Liver (tissue), 9 donors: ENCODE measurements around the gene P4HTM. TPM values are rescaled to one million over a fixed set of nuclear protein-coding genes. Genes with fewer than 3 reads are reported as not detected.

Experiments
- DNase-seq: peaks from one replicate; pipeline ENCODE4 v3.0.0-alpha.2; 2017; ENCODE audit warnings: low spot score
- H3K27ac ChIP-seq, 2 donors: one replicate each; pipeline ENCODE4 v1.7.0; 2013; ENCODE audit warnings: inconsistent platforms in 2 of 2, low read length in 2 of 2, control low read depth in 1 of 2, low read depth in 1 of 2, mild to moderate bottlenecking in 1 of 2
- H3K27me3 ChIP-seq, 4 donors: one replicate each; pipeline versions ENCODE4 v1.6.1 to v1.7.0; 2013; ENCODE audit warnings: low read length in 3 of 4, inconsistent platforms in 1 of 4, mild to moderate bottlenecking in 1 of 4, moderate library complexity in 1 of 4; ENCODE audit not compliant: control insufficient read depth in 4 of 4, insufficient read depth in 4 of 4
- H3K36me3 ChIP-seq, 4 donors: one replicate each; pipeline versions ENCODE4 v1.6.1 to v1.7.0; 2013; ENCODE audit warnings: low read length in 3 of 4, mild to moderate bottlenecking in 3 of 4, low read depth in 1 of 4, moderate library complexity in 1 of 4; ENCODE audit not compliant: control insufficient read depth in 4 of 4, insufficient read depth in 3 of 4
- H3K4me1 ChIP-seq, 4 donors: one replicate each; pipeline versions ENCODE4 v1.6.1 to v1.7.0; 2013; ENCODE audit warnings: low read length in 3 of 4, mild to moderate bottlenecking in 3 of 4, moderate library complexity in 1 of 4; ENCODE audit not compliant: control insufficient read depth in 4 of 4, insufficient read depth in 4 of 4
- H3K4me3 ChIP-seq, 3 donors: one replicate each; pipeline versions ENCODE4 v1.6.1 to v1.7.0; 2013; ENCODE audit warnings: low read length in 3 of 3, control low read depth in 1 of 3, low read depth in 1 of 3, mild to moderate bottlenecking in 1 of 3
- H3K9ac ChIP-seq, 2 donors: one replicate each; pipeline ENCODE4 v1.7.0; 2013; ENCODE audit warnings: low read length in 2 of 2, mild to moderate bottlenecking in 2 of 2, moderate library complexity in 2 of 2, control low read depth in 1 of 2, low read depth in 1 of 2
- H3K9me3 ChIP-seq, 4 donors: one replicate each; pipeline versions ENCODE4 v1.6.1 to v1.7.0; 2013; ENCODE audit warnings: low read length in 3 of 4; ENCODE audit not compliant: control insufficient read depth in 4 of 4
- ATF3 ChIP-seq: IDR thresholded peaks from 2 replicates; pipeline ENCODE4 v1.6.1; 2016; ENCODE audit warnings: antibody characterized with exemption
- CTCF ChIP-seq: fragments of 150-350 bp; IDR thresholded peaks from 2 replicates; pipeline ENCODE4 v1.5.1; 2017; ENCODE audit warnings: improper control_type of control experiment, low read depth, low read length; ENCODE audit not compliant: missing input control
- FOXA1 ChIP-seq: IDR thresholded peaks from 2 replicates; pipeline ENCODE4 v1.6.1; 2016; ENCODE audit warnings: antibody characterized with exemption
- FOXA2 ChIP-seq: IDR thresholded peaks from 2 replicates; pipeline ENCODE4 v1.6.1; 2016; ENCODE audit warnings: antibody characterized with exemption
- GABPA ChIP-seq, 2 donors: IDR thresholded peaks in 1 of 2; conservative IDR thresholded peaks in 1 of 2; 2 replicates each; pipeline ENCODE4 v1.6.1; 2016; ENCODE audit warnings: antibody characterized with exemption in 2 of 2, mild to moderate bottlenecking in 1 of 2, moderate library complexity in 1 of 2
- HNF4G ChIP-seq: IDR thresholded peaks from 2 replicates; pipeline ENCODE4 v1.6.1; 2016; ENCODE audit warnings: antibody characterized with exemption
- JUND ChIP-seq, 2 donors: IDR thresholded peaks; 2 replicates each; pipeline ENCODE4 v1.6.1; 2016; ENCODE audit warnings: antibody characterized with exemption in 2 of 2
- MAX ChIP-seq: IDR thresholded peaks from 2 replicates; pipeline ENCODE4 v1.6.1; 2016; ENCODE audit warnings: antibody characterized with exemption
- NR2F2 ChIP-seq: IDR thresholded peaks from 2 replicates; pipeline ENCODE4 v1.6.1; 2016; ENCODE audit warnings: antibody characterized with exemption
- RAD21 ChIP-seq, 2 donors: IDR thresholded peaks; 2 replicates each; pipeline ENCODE4 v1.6.1; 2016; ENCODE audit warnings: antibody characterized with exemption in 2 of 2, mild to moderate bottlenecking in 2 of 2
- REST ChIP-seq: IDR thresholded peaks from 2 replicates; pipeline ENCODE4 v1.6.1; 2016; ENCODE audit warnings: antibody characterized with exemption, mild to moderate bottlenecking
- SP1 ChIP-seq: IDR thresholded peaks from 2 replicates; pipeline ENCODE4 v1.6.1; 2018; ENCODE audit warnings: antibody characterized with exemption, mild to moderate bottlenecking
- ZBTB33 ChIP-seq: IDR thresholded peaks from 2 replicates; pipeline ENCODE4 v1.6.1; 2016; ENCODE audit warnings: antibody characterized with exemption
- WGBS: extraction: QIAGEN DNeasy Blood & Tissue Kit; methylation state at CpG from one replicate; pipeline ENCODE4 v1.1.7; 2013; 5-methylcytosine and 5-hydroxymethylcytosine counted together
- polyA plus RNA-seq, 2 donors: library from polyadenylated mRNA; stranded (reverse) in 1 of 2; unstranded in 1 of 2; fragments of 200-250 nt in 1 of 2; fragments of >200 nt in 1 of 2; fragmentation: Nextera tagmentation in 1 of 2; extraction: Ambion mirVana in 1 of 2; gene quantifications; one replicate each; pipeline versions ENCODE4 v1.2.1 to v1.2.3, GENCODE V29; 2013 to 2015
- total RNA-seq, 2 donors: library from RNA; depleted of rRNA; stranded (reverse); fragments of >200 nt; gene quantifications; one replicate each; pipeline ENCODE4 v1.2.3, GENCODE V29; 2014
- donor health status: healthy.
- donor health status: healthy.
- donor health status: healthy.
- donor health status: healthy.
- donor health status: healthy.

P4HTM gene
- total and polyA plus RNA-seq, 4 donors, result 10.0 to 16.2 (median 11.9) TPM

GRCh38 chr3:49009396-49009795 is 19.4 kb downstream of the P4HTM start:
- H3K27me3 ChIP-seq, result no peaks in the 10 kb centered on the region
- WGBS, result 85% methylated on average over 3 of the region's 3 CpGs
- H3K27ac ChIP-seq, result no peak overlapping the region
- peaks cover 6 to 27% (median 19%) of the 10 kb centered on the region in 4 donors for H3K4me1 ChIP-seq
- no peak for DNase-seq
- H3K9me3 ChIP-seq, result no peaks in the 10 kb centered on the region
- TF ChIP-seq FOXA1 (no peak), RAD21 (IDR thresholded peaks at IDR 0.05) (no peak), CTCF (no peak), JUND (IDR thresholded peaks at IDR 0.05) (no peak), SP1 (no peak), FOXA2 (no peak), NR2F2 (no peak)
- no peak overlapping the region for H3K4me3 ChIP-seq
- peaks cover 0 to 24% (median 3%) of the 10 kb centered on the region in 4 donors for H3K36me3 ChIP-seq
- H3K9ac ChIP-seq, result no peak overlapping the region

GRCh38 chr3:49012441-49013017 is 22.5 kb downstream of the P4HTM start:
- WGBS, result 87% methylated on average over 17 of the region's 17 CpGs
- peaks cover 10 to 43% (median 15%) of the 10 kb centered on the region in 4 donors for H3K36me3 ChIP-seq

More at GRCh38 chr3:49012441-49013017, 22.5 kb downstream of the P4HTM start:
- H3K9me3 ChIP-seq, result no peaks in the 10 kb centered on the region
- TF ChIP-seq MAX, result no peak
- TF ChIP-seq GABPA (IDR thresholded peaks at IDR 0.05 in 1 of 2, conservative IDR thresholded peaks at IDR 0.05 in 1 of 2), result no peak
- TF ChIP-seq JUND (IDR thresholded peaks at IDR 0.05), result no peak
- TF ChIP-seq RAD21 (IDR thresholded peaks at IDR 0.05), result no peak
- TF ChIP-seq ZBTB33, result no peak
- no peak for TF ChIP-seq HNF4G
- TF ChIP-seq REST, result no peak
- no peak for TF ChIP-seq ATF3
- H3K4me1 ChIP-seq, result peaks cover under 1 to 14% (median 8%) of the 10 kb centered on the region in 4 donors
- no peak for DNase-seq
- no peak overlapping the region for H3K27ac ChIP-seq
- H3K9ac ChIP-seq, result no peak overlapping the region
- no peak overlapping the region for H3K4me3 ChIP-seq
- H3K27me3 ChIP-seq, result no peaks in the 10 kb centered on the region
